HG02642 (cell line): ENCODE results near the gene MYO10.

ENCODE experiments used
- ATAC-seq: cut with Tn5 transposase; IDR thresholded peaks from one replicate; pipeline ENCODE4 v1.9.1; 2021; ENCODE audit warnings: mild to moderate bottlenecking; ENCODE audit not compliant: unreplicated experiment, poor library complexity

Gene MYO10

GRCh38 chr5:16866795-16867576 is 69.1 kb downstream of the MYO10 start:
- no peak for ATAC-seq

- ATAC-seq, result no peak
These were observed 69.8 kb downstream of the MYO10 start for GRCh38 chr5:16866273-16866672.

GRCh38 chr5:16865151-16865550 is 70.9 kb downstream of the MYO10 start:
- ATAC-seq, result no peak

- no peak for ATAC-seq
These were observed 71.4 kb downstream of the MYO10 start for GRCh38 chr5:16864631-16865131.

GRCh38 chr5:16863469-16863946 is 72.6 kb downstream of the MYO10 start:
- ATAC-seq, result no peak

GRCh38 chr5:16862777-16863176 is 73.3 kb downstream of the MYO10 start:
- no peak for ATAC-seq

- no peak for ATAC-seq
These were observed 76.7 kb downstream of the MYO10 start for GRCh38 chr5:16859346-16859745.

- no peak for ATAC-seq
These were observed 77.9 kb downstream of the MYO10 start for GRCh38 chr5:16858151-16858550.

- ATAC-seq, result no peak
These were observed 78.5 kb downstream of the MYO10 start for GRCh38 chr5:16857635-16858034.

- no peak for ATAC-seq
These were observed 79.6 kb downstream of the MYO10 start for GRCh38 chr5:16856531-16856930.

- ATAC-seq, result no peak
These were observed 80.2 kb downstream of the MYO10 start for GRCh38 chr5:16855898-16856297.

- no peak for ATAC-seq
These were observed 80.6 kb downstream of the MYO10 start for GRCh38 chr5:16855485-16855884.

GRCh38 chr5:16854351-16854750 is 81.7 kb downstream of the MYO10 start:
- no peak for ATAC-seq

- no peak for ATAC-seq
These were observed 82.6 kb downstream of the MYO10 start for GRCh38 chr5:16853518-16853917.

- no peak for ATAC-seq
These were observed 83.7 kb downstream of the MYO10 start for GRCh38 chr5:16852251-16853005.

GRCh38 chr5:16849775-16850174 is 86.3 kb downstream of the MYO10 start:
- ATAC-seq, result no peak

- no peak for ATAC-seq
These were observed 86.9 kb downstream of the MYO10 start for GRCh38 chr5:16849181-16849580.

- no peak for ATAC-seq
These were observed 91.1 kb downstream of the MYO10 start for GRCh38 chr5:16844952-16845351.

GRCh38 chr5:16842896-16843295 is 93.2 kb downstream of the MYO10 start:
- ATAC-seq, result no peak

- no peak for ATAC-seq
These were observed 94.7 kb downstream of the MYO10 start for GRCh38 chr5:16841416-16841815.

GRCh38 chr5:16837305-16837704 is 98.8 kb downstream of the MYO10 start:
- ATAC-seq, result no peak
